Muscle of leg (tissue), 11 donors: ENCODE measurements around the gene PRUNE1. TPM values are rescaled to one million over a fixed set of nuclear protein-coding genes. Genes with fewer than 3 reads are reported as not detected.
A peak's percentile ranks its signal among the peaks of the same experiment; 100 is the strongest.

ENCODE experiments used
- DNase-seq: peaks from one replicate; pipeline ENCODE4 v3.0.0; 2013
- H3K27ac ChIP-seq: one replicate; pipeline ENCODE4 v1.5.1; 2013; ENCODE audit warnings: mild to moderate bottlenecking, low read length, control low read depth
- H3K27me3 ChIP-seq: one replicate; pipeline ENCODE4 v1.6.1; 2013; ENCODE audit warnings: low read length; ENCODE audit not compliant: control insufficient read depth, insufficient read depth
- H3K36me3 ChIP-seq: one replicate; pipeline ENCODE4 v1.6.1; 2013; ENCODE audit warnings: low read length; ENCODE audit not compliant: control insufficient read depth, insufficient read depth
- H3K4me1 ChIP-seq: one replicate; pipeline ENCODE4 v1.6.1; 2013; ENCODE audit warnings: low read length; ENCODE audit not compliant: control insufficient read depth, insufficient read depth
- H3K4me3 ChIP-seq: one replicate; pipeline ENCODE4 v1.5.1; 2013; ENCODE audit warnings: low read length, control low read depth
- H3K9me3 ChIP-seq: replicated peaks from 2 replicates; pipeline ENCODE4 v1.6.1; 2013; ENCODE audit warnings: low read depth, low read length; ENCODE audit not compliant: control insufficient read depth
- WGBS: methylation state at CpG from one replicate; pipeline ENCODE4 v1.1.5; 2013; ENCODE audit warnings: missing lambda C conversion rate; ENCODE audit not compliant: insufficient coverage; 5-methylcytosine and 5-hydroxymethylcytosine counted together
- polyA plus RNA-seq, 8 donors: library from polyadenylated mRNA; unstranded; fragments of 120-200 nt; gene quantifications; one replicate each; pipeline versions ENCODE4 v1.2.1 to v1.2.3, GENCODE V29; 2013; ENCODE audit warnings: inconsistent platforms in 1 of 8, low replicate concordance in 1 of 8; ENCODE audit not compliant: insufficient read length in 8 of 8, insufficient read depth in 1 of 8
- total RNA-seq: library from RNA; stranded (reverse); fragments of 120-200 nt; gene quantifications from one replicate; pipeline ENCODE4 v1.2.4, GENCODE V29; 2013

The PRUNE1 gene
- total and polyA plus RNA-seq, 9 donors = 19.3 to 29.8 (median 25.0) TPM

DNA sequence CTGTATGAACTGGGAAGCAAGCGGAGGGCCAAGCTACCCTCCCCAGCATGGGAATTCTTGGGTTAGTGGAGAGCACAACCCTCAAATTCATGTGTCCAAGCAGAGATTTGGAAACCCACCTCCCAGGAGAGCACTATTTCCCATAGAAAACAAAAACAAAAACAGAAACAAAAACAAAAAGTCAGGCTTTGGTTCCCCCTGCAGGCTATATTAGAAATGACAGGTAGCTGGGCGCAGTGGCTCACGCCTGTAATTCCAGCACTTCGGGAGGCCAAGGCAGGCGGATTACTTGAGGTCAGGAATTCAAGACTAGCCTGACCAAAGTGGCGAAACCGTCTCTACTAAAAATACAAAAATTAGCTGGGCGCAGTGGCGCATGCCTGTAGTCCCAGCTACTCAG, 12.4 kb upstream of the PRUNE1 start:
- no peaks in the 10 kb centered on the region for H3K27me3 ChIP-seq
- H3K36me3 ChIP-seq = peaks cover 38% of the 10 kb centered on the region
- H3K9me3 ChIP-seq = no peaks in the 10 kb centered on the region
- peak overlapping the region; percentile 9 for H3K27ac ChIP-seq
- DNase-seq = peak; percentile 66
- 29% methylated on average over 4 of the region's 9 CpGs for WGBS
- no peak overlapping the region for H3K4me3 ChIP-seq
- H3K4me1 ChIP-seq = peaks cover 9% of the 10 kb centered on the region

GRCh38 chr1:150997126-150997872, 10.9 kb upstream of the PRUNE1 start:
- 89% methylated on average over 14 of the region's 20 CpGs for WGBS
- H3K36me3 ChIP-seq = peaks cover 49% of the 10 kb centered on the region

GRCh38 chr1:150997949-150998348, 10.3 kb upstream of the PRUNE1 start:
- peaks cover 9% of the 10 kb centered on the region for H3K4me1 ChIP-seq
- no peak overlapping the region for H3K4me3 ChIP-seq
- 86% methylated on average over 1 of the region's 5 CpGs for WGBS
- H3K36me3 ChIP-seq = peaks cover 52% of the 10 kb centered on the region
- no peak overlapping the region for H3K27ac ChIP-seq
- H3K27me3 ChIP-seq = no peaks in the 10 kb centered on the region
- H3K9me3 ChIP-seq = no peaks in the 10 kb centered on the region
- no peak for DNase-seq

More at GRCh38 chr1:150997126-150997872, 10.9 kb upstream of the PRUNE1 start:
- H3K9me3 ChIP-seq = no peaks in the 10 kb centered on the region
- no peak overlapping the region for H3K4me3 ChIP-seq
- no peak overlapping the region for H3K27ac ChIP-seq
- no peaks in the 10 kb centered on the region for H3K27me3 ChIP-seq
- no peak for DNase-seq
- peaks cover 9% of the 10 kb centered on the region for H3K4me1 ChIP-seq

DNA sequence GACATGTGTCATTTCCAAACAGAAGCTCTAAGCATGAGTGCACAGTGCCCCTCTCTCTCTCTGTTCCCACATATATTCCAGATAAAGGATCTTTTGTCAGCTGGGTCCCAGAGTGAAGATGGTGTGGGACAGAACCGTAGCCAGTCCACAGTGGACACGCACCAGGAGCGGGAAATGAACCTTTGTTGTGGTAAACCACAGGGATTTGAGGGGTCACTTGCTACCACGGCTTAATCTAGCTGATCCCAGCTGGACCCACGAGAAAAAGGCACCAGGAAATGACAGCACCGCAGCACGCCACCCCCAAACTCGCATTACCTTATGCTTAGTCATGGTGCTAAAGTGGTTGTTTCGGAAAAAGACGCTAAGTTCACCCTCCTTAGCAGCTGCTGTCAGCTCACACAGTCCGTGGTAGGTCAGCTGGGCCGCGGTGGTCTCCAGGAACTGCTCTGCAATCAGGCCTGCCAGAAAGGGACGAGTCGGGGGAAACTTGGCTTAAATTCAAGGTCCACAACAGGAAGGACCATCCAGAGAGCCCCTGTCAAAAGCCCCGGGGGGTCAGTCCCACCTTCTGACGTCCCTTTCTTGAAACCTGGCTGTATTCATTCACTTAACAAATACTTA, 9.1 kb upstream of the PRUNE1 start:
- H3K27ac ChIP-seq = no peak overlapping the region
- H3K27me3 ChIP-seq = no peaks in the 10 kb centered on the region
- H3K4me1 ChIP-seq = peaks cover 15% of the 10 kb centered on the region
- 81% methylated on average over 16 of the region's 17 CpGs for WGBS
- no peak overlapping the region for H3K4me3 ChIP-seq
- peaks cover 52% of the 10 kb centered on the region for H3K36me3 ChIP-seq
- DNase-seq = no peak
- H3K9me3 ChIP-seq = no peaks in the 10 kb centered on the region

DNA sequence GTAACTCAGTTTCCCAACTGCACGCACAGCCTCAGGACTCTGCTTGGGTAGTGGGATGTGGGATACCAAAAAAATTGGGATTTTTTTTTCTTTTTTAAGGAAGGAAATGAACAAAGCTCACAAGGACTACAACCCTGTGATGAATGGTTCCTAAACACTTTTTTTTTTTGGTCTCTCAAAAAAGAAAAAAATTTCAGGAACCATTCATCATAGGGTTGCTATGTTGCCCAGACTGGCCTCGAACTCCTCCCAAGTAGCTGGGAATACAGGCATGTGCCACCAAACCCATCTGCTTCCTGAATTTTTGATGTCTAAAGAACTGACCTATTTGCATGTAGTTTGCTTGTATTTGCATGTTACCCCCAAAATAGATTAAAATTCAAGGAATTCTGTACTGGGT, 8.3 kb upstream of the PRUNE1 start:
- Histone ChIP-seq H3K27me3 (no peaks in the 10 kb centered on the region), H3K27ac (no peak overlapping the region), H3K9me3 (no peaks in the 10 kb centered on the region), H3K4me3 (no peak overlapping the region), H3K36me3 (peaks cover 52% of the 10 kb centered on the region), H3K4me1 (peaks cover 22% of the 10 kb centered on the region)
- no CpG with 5 or more reads among the region's 2 CpGs for WGBS
- no peak for DNase-seq

GRCh38 chr1:151000408-151000807, 7.8 kb upstream of the PRUNE1 start:
- 80% methylated on average over 1 of the region's 3 CpGs for WGBS

GRCh38 chr1:151001602-151002001, 6.6 kb upstream of the PRUNE1 start:
- Histone ChIP-seq H3K27ac (no peak overlapping the region), H3K4me1 (peaks cover 24% of the 10 kb centered on the region), H3K4me3 (no peak overlapping the region), H3K9me3 (no peaks in the 10 kb centered on the region), H3K27me3 (no peaks in the 10 kb centered on the region), H3K36me3 (peaks cover 52% of the 10 kb centered on the region)
- WGBS = 73% methylated on average over 3 of the region's 4 CpGs
- no peak for DNase-seq

More at GRCh38 chr1:151000408-151000807, 7.8 kb upstream of the PRUNE1 start:
- Histone ChIP-seq H3K9me3 (no peaks in the 10 kb centered on the region), H3K27me3 (no peaks in the 10 kb centered on the region), H3K36me3 (peaks cover 52% of the 10 kb centered on the region), H3K4me1 (peaks cover 23% of the 10 kb centered on the region), H3K27ac (no peak overlapping the region), H3K4me3 (no peak overlapping the region)
- no peak for DNase-seq

DNA sequence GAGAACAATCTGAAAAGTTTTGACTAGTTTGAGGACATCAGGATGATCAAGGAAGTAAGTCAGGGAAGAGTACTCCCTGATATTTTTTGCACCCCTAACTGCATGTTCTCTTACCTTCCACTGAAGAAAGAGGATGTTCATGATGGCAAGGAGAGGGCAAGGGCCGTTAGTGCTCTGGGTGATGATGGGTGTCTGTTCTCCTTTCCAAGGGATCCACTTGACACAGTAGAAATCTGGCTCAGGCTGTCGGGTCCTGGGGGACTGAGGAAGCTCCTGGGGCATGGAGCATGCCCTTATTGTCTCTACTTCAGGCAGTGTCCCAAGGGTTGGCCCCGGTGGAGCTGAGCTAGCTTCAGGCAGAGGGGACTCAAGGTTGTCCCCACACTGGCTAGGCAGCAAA, 6.2 kb upstream of the PRUNE1 start:
- no peak overlapping the region for H3K4me3 ChIP-seq
- no peak overlapping the region for H3K27ac ChIP-seq
- H3K27me3 ChIP-seq = no peaks in the 10 kb centered on the region
- H3K9me3 ChIP-seq = no peaks in the 10 kb centered on the region
- no peak for DNase-seq
- WGBS = 79% methylated on average over 3 of the region's 3 CpGs
- peaks cover 28% of the 10 kb centered on the region for H3K4me1 ChIP-seq
- H3K36me3 ChIP-seq = peaks cover 48% of the 10 kb centered on the region

GRCh38 chr1:151002611-151003010, 5.6 kb upstream of the PRUNE1 start:
- DNase-seq = no peak
- H3K9me3 ChIP-seq = no peaks in the 10 kb centered on the region
- WGBS = 50% methylated on average over 1 of the region's 2 CpGs
- no peak overlapping the region for H3K27ac ChIP-seq
- H3K4me1 ChIP-seq = peaks cover 34% of the 10 kb centered on the region
- no peak overlapping the region for H3K4me3 ChIP-seq
- no peaks in the 10 kb centered on the region for H3K27me3 ChIP-seq
- peaks cover 42% of the 10 kb centered on the region for H3K36me3 ChIP-seq

- Histone ChIP-seq H3K9me3 (no peaks in the 10 kb centered on the region), H3K36me3 (peaks cover 37% of the 10 kb centered on the region), H3K4me1 (peaks cover 39% of the 10 kb centered on the region), H3K27ac (no peak overlapping the region), H3K27me3 (no peaks in the 10 kb centered on the region), H3K4me3 (no peak overlapping the region)
- DNase-seq = no peak
These were observed 5.1 kb upstream of the PRUNE1 start for GRCh38 chr1:151003180-151003579.
